ENCODE data around the gene TBC1D10A. TPM values are rescaled to one million over a fixed set of nuclear protein-coding genes. Genes with fewer than 3 reads are reported as not detected.

TBC1D10A gene
- total RNA-seq, 2 experiments from 2014 or later = 28.9 to 29.0 TPM

GRCh38 chr22:30243661-30244060, 83.1 kb downstream of the TBC1D10A start:
- Mint-ChIP-seq H3K27me3 (no peaks in the 10 kb centered on the region), H3K4me1 (ENCODE audit: low read depth) (peaks cover 68% of the 10 kb centered on the region), H3K4me3 (peak overlapping the region; percentile 90), H3K27ac (peak overlapping the region; percentile 94), H3K36me3 (peaks cover 47% of the 10 kb centered on the region), H3K9me3 (no peaks in the 10 kb centered on the region)
- peak; percentile 50 for DNase-seq
- CTCF ChIA-PET = interaction anchor here (0.6 to 3.1 kb wide), 9 partner anchors 11 to 135 kb away, joined by 3 to 10 read pairs (median 5); no protein-coding TSS in a partner anchor
- POLR2A ChIA-PET = interaction anchor here (1.0 to 1.8 kb wide), 4 partner anchors 20 to 84 kb away, joined by 3 to 9 read pairs (median 4); no protein-coding TSS in a partner anchor
- intact Hi-C loops (cut with micrococcal nuclease) = no loop called here

Other genes with a start within 250 kb of the TBC1D10A start
- not detected for gene HORMAD2, start 246.5 kb downstream of the TBC1D10A start, total RNA-seq
- 100 to 1,000 TPM; 176 to 189 TPM for gene LIF, start 80.2 kb downstream of the TBC1D10A start, total RNA-seq
- gene OSM, start 60.1 kb downstream of the TBC1D10A start, total RNA-seq = 10 to 100 TPM; 39.6 to 41.2 TPM
- gene CASTOR1, start 37.4 kb downstream of the TBC1D10A start, total RNA-seq = 1 to 10 TPM; 3.6 to 4.0 TPM
- gene SF3A1, start 30.0 kb upstream of the TBC1D10A start, total RNA-seq = 100 to 1,000 TPM; 255 to 273 TPM
- gene CCDC157, start 30.1 kb upstream of the TBC1D10A start, total RNA-seq = 1 to 10 TPM; 2.1 to 2.9 TPM
- gene RNF215, start 60.5 kb upstream of the TBC1D10A start, total RNA-seq = 10 to 100 TPM in 1 of 2 experiments, 1 to 10 TPM in 1; 8.8 to 10.2 TPM
- 10 to 100 TPM; 12.8 to 15.3 TPM for gene SEC14L2, start 70.1 kb upstream of the TBC1D10A start, total RNA-seq
- 10 to 100 TPM; 50.5 to 54.5 TPM for gene MTFP1, start 98.8 kb upstream of the TBC1D10A start, total RNA-seq
- not detected for gene SEC14L3, start 145.1 kb upstream of the TBC1D10A start, total RNA-seq
- gene SEC14L4, start 178.8 kb upstream of the TBC1D10A start, total RNA-seq = not detected
- under 1 TPM in 1 of 2 experiments, not detected in 1; 0.17 TPM for gene SEC14L6, start 219.8 kb upstream of the TBC1D10A start, total RNA-seq
- gene GAL3ST1, start 247.7 kb upstream of the TBC1D10A start, total RNA-seq = not detected